MM.1S (cell line): Measurements from ENCODE around the gene AKR1E2.

ENCODE experiments used
- DNase-seq: peaks from one replicate; pipeline ENCODE4 v3.0.0-alpha.2; 2015
- H2AFZ ChIP-seq: fragments of 300-600 bp; sonication (generic); 2 replicates; pipeline ENCODE4 v1.6.0; 2016; ENCODE audit warnings: antibody characterized with exemption, low read length
- H3F3A ChIP-seq: fragments of 300-600 bp; sonication (generic); 2 replicates; pipeline ENCODE4 v1.6.1; 2016; ENCODE audit warnings: mild to moderate bottlenecking, antibody characterized with exemption, low read length, moderate library complexity, mixed read lengths; ENCODE audit not compliant: insufficient read depth
- H3K27ac ChIP-seq: fragments of 300-600 bp; sonication (generic); 2 replicates; pipeline ENCODE4 v1.5.1; 2016; ENCODE audit warnings: mild to moderate bottlenecking, low read length
- H3K27me3 ChIP-seq: fragments of 300-600 bp; sonication (generic); replicated peaks from 2 replicates; pipeline ENCODE4 v1.6.0; 2016; ENCODE audit warnings: low read length; ENCODE audit not compliant: insufficient read depth
- H3K36me3 ChIP-seq: fragments of 300-600 bp; sonication (generic); replicated peaks from 2 replicates; pipeline ENCODE4 v1.6.1; 2016; ENCODE audit warnings: mild to moderate bottlenecking, low read length, mixed read lengths; ENCODE audit not compliant: insufficient read depth
- H3K4me1 ChIP-seq: fragments of 300-600 bp; sonication (generic); 2 replicates; pipeline ENCODE4 v1.6.1; 2016; ENCODE audit warnings: low read length, mixed read lengths
- H3K4me2 ChIP-seq: fragments of 300-600 bp; sonication (generic); 2 replicates; pipeline ENCODE4 v1.6.0; 2016; ENCODE audit warnings: low read depth, low read length
- H3K4me3 ChIP-seq: fragments of 300-600 bp; sonication (generic); 2 replicates; pipeline ENCODE4 v1.5.1; 2016; ENCODE audit warnings: low read length, mixed read lengths
- H3K79me2 ChIP-seq: fragments of 300-600 bp; sonication (generic); 2 replicates; pipeline ENCODE4 v1.6.1; 2016; ENCODE audit warnings: mixed run types, low read length, mixed read lengths
- H3K9ac ChIP-seq: fragments of 300-600 bp; sonication (generic); 2 replicates; pipeline ENCODE4 v1.6.1; 2016; ENCODE audit warnings: low read length, mixed read lengths
- H3K9me2 ChIP-seq: fragments of 300-600 bp; sonication (generic); replicated peaks from 2 replicates; pipeline ENCODE4 v1.6.1; 2016; ENCODE audit warnings: mild to moderate bottlenecking, low read length, mixed read lengths; ENCODE audit not compliant: insufficient read depth
- H3K9me3 ChIP-seq: fragments of 300-600 bp; sonication (generic); replicated peaks from 2 replicates; pipeline ENCODE4 v1.6.1; 2016; ENCODE audit warnings: mild to moderate bottlenecking, low read length, mixed read lengths; ENCODE audit not compliant: insufficient read depth
- H4K20me1 ChIP-seq: fragments of 300-600 bp; sonication (generic); 2 replicates; pipeline ENCODE4 v1.6.1; 2016; ENCODE audit warnings: mild to moderate bottlenecking, low read length, moderate library complexity, mixed read lengths; ENCODE audit not compliant: insufficient read depth
- EZH2 ChIP-seq: fragments of 300-600 bp; sonication (generic); optimal IDR thresholded peaks from 2 replicates; pipeline ENCODE3; 2017; ENCODE audit warnings: low read depth, mild to moderate bottlenecking, antibody characterized with exemption, low read length, mixed read lengths
- EZH2phosphoT487 ChIP-seq: fragments of 300-600 bp; sonication (generic); IDR thresholded peaks from 2 replicates; pipeline ENCODE4 v1.6.1; 2018; ENCODE audit warnings: antibody characterized with exemption, low read length
- TF ChIP-seq, protein P1 (sequence below): fragments of 300-600 bp; sonication (generic); IDR thresholded peaks from 2 replicates; pipeline ENCODE4 v1.5.1; 2016; ENCODE audit warnings: antibody characterized with exemption, low read length, mixed read lengths

The AKR1E2 gene

DNA sequence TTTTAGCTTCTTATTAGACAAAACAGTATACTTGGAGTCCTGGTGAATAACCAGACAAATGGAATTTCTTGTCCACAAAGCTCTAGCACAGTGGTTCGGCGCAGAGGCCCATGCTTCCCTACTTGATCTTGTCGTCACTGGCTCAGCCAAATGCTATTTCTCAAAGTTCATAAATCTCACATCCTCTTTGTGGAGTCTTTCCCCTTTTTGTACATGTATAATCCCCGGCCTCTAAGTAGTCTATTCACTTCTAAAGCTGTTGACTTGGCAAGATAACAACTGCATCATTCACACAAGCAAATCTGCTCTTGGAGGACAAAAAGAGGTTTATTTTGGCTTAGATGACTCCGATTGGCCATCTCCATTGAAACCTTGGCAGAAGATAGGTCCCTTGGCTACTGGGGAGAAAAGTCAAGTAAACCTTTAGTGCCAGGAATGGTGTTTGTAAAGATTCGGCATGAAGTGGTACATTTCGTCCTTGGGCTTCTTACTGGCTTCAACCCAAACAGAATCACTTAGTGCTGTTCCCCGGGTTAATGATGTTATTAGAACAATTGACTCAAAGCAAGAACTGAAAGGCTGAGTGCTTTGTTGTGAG, 5.1 kb upstream of the AKR1E2 start:
- no peaks in the 10 kb centered on the region for H3K79me2 ChIP-seq
- H4K20me1 ChIP-seq: no peaks in the 10 kb centered on the region
- H3K9me2 ChIP-seq: no peaks in the 10 kb centered on the region
- DNase-seq: no peak
- no peak overlapping the region for H3K9ac ChIP-seq
- H3K4me1 ChIP-seq: peaks cover 4% of the 10 kb centered on the region; the same call in 1 of the 2 replicates
- no peak for TF ChIP-seq EZH2
- no peak for TF ChIP-seq EZH2phosphoT487
- TF ChIP-seq, protein P1, sequence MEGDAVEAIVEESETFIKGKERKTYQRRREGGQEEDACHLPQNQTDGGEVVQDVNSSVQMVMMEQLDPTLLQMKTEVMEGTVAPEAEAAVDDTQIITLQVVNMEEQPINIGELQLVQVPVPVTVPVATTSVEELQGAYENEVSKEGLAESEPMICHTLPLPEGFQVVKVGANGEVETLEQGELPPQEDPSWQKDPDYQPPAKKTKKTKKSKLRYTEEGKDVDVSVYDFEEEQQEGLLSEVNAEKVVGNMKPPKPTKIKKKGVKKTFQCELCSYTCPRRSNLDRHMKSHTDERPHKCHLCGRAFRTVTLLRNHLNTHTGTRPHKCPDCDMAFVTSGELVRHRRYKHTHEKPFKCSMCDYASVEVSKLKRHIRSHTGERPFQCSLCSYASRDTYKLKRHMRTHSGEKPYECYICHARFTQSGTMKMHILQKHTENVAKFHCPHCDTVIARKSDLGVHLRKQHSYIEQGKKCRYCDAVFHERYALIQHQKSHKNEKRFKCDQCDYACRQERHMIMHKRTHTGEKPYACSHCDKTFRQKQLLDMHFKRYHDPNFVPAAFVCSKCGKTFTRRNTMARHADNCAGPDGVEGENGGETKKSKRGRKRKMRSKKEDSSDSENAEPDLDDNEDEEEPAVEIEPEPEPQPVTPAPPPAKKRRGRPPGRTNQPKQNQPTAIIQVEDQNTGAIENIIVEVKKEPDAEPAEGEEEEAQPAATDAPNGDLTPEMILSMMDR: no peak
- no peak overlapping the region for H2AFZ ChIP-seq
- H3K27ac ChIP-seq: no peak overlapping the region
- H3K4me3 ChIP-seq: no peak overlapping the region
- no peaks in the 10 kb centered on the region for H3K36me3 ChIP-seq
- H3F3A ChIP-seq: no peaks in the 10 kb centered on the region
- H3K9me3 ChIP-seq: no peaks in the 10 kb centered on the region
- H3K4me2 ChIP-seq: no peak overlapping the region
- H3K27me3 ChIP-seq: no peaks in the 10 kb centered on the region

DNA sequence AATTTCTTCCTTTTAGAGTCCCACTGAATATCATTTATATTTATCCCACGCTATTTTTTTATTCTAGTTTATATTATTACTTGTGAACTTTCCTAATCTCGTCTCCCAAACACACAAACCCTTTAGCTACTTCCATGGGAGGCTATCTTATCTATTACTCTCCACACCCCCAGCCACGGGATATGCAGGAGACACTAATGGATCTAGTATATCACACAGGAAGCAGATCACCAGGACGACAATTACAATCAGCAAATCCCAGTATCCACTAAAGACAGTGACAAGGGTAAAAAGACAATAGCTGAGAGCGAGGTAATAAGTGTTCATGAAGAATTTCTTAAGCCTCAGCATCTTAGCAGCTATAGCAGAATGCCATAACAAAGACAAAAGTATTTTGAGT, 3.8 kb upstream of the AKR1E2 start:
- DNase-seq: no peak
- H2AFZ ChIP-seq: no peak overlapping the region
- no peaks in the 10 kb centered on the region for H4K20me1 ChIP-seq
- H3K27me3 ChIP-seq: no peaks in the 10 kb centered on the region
- H3K4me1 ChIP-seq: no peaks in the 10 kb centered on the region
- H3K4me2 ChIP-seq: no peak overlapping the region
- H3K36me3 ChIP-seq: no peaks in the 10 kb centered on the region
- no peaks in the 10 kb centered on the region for H3K9me2 ChIP-seq
- no peak overlapping the region for H3K4me3 ChIP-seq
- no peaks in the 10 kb centered on the region for H3K9me3 ChIP-seq
- H3F3A ChIP-seq: no peaks in the 10 kb centered on the region
- TF ChIP-seq, protein P1: no peak
- no peak for TF ChIP-seq EZH2
- TF ChIP-seq EZH2phosphoT487: no peak
- no peak overlapping the region for H3K27ac ChIP-seq
- no peak overlapping the region for H3K9ac ChIP-seq
- no peaks in the 10 kb centered on the region for H3K79me2 ChIP-seq

DNA sequence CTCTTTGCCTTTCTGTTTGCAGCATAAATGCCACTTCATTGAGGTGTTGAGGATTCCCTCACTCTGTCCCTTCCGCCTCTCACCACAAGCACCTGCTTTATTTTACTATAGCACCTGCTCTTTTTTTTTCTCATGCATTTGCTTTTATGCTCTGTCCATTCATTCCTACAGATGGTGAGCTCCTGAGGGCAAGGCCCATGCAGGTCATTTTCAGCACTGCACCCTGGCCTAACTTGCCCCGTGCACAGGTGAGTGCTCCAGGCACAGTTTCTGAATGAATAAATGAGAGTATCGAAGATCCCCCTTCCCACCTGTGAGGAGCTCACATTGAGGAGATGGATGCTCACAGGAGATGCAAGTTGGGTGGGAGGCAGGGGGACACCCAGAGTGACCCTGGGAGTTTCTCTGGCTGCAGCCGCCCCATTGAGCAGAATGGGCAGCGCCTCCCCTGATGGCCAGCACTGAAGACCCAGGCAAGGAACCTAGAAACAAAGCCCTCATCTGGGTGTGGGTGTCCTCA, 1.2 kb upstream of the AKR1E2 start:
- Histone ChIP-seq H3F3A (no peaks in the 10 kb centered on the region), H3K79me2 (no peaks in the 10 kb centered on the region), H3K9me2 (no peaks in the 10 kb centered on the region), H3K4me2 (no peak overlapping the region), H3K9ac (no peak overlapping the region), H3K27ac (no peak overlapping the region), H3K9me3 (no peaks in the 10 kb centered on the region), H3K4me3 (no peak overlapping the region), H3K27me3 (no peaks in the 10 kb centered on the region), H3K36me3 (no peaks in the 10 kb centered on the region), H3K4me1 (no peaks in the 10 kb centered on the region), H2AFZ (no peak overlapping the region), H4K20me1 (no peaks in the 10 kb centered on the region)
- TF ChIP-seq EZH2phosphoT487 (no peak), EZH2 (no peak)
- TF ChIP-seq, protein P1: no peak
- DNase-seq: no peak
